ENCODE data around the gene SAMD3.
"Not testable (repeated sequence)": the region's sequence is repeated elsewhere in the genome, so short reads cannot be mapped to it uniquely, and the experiment has no call there.

The SAMD3 gene

GRCh38 chr6:130222775-130223174, at the start of gene SAMD3:
TSS of gene SAMD3 (minus strand) at chr6:130222951. CDS start at chr6:130215273, 7,678 bp downstream.
- no peak for FAIRE-seq

GRCh38 chr6:130269969-130270635, 47.4 kb upstream of the SAMD3 start:
- DNase-seq (ENCODE audit: insufficient read length, low spot score) (no peak), FAIRE-seq (no peak)
- no peak for TF ChIP-seq CTCF (IDR thresholded peaks at IDR 0.05; ENCODE audit: insufficient read depth, missing control alignments)

More at GRCh38 chr6:130222775-130223174, at the start of gene SAMD3:
- DNase-seq (ENCODE audit: insufficient read length, low spot score) = no peak
- TF ChIP-seq CTCF (IDR thresholded peaks at IDR 0.05; ENCODE audit: insufficient read depth, missing control alignments) = no peak

DNA sequence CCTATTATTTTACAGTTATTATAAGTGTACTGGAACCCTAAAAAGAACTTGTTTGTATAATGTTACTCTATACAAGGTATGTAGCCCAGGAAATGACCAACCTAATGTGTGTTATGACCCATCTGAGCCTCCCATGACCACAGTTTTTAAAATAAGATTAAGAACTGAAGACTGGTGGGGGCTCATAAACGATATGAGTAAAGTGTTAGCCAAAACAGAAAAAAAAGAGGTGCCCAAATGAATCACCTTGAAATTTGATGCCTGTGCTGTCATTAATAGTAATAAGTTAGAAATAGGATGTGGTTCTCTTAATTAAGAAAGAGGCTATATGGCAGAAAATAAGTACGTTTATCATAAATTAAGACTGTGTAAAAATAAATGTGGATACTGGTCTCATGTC, 42.8 kb upstream of the SAMD3 start:
- not testable (repeated sequence) for FAIRE-seq; DNase-seq (ENCODE audit: insufficient read length, low spot score)

DNA sequence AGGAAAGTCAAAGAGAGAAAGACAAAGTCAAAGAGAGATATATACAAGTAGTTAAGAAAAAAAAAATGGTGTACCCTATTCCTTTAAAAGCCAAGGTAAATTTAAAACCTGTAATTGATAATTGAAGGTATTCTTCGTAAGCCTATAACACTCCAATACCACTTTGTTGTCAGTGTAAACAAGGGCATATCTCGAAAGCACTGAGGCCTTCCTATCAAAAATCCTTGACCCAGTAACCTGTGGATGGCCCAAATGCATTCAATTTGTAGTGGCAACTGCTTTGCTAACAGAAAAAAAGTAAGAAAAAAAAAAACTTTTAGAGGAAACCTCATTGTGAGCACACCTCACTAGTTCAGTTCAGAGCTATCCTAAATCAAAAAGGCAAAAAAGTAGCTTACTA, 39.3 kb upstream of the SAMD3 start:
- no peak for TF ChIP-seq CTCF (IDR thresholded peaks at IDR 0.05; ENCODE audit: insufficient read depth, missing control alignments)
- DNase-seq (ENCODE audit: insufficient read length, low spot score) (no peak), FAIRE-seq (no peak)

DNA sequence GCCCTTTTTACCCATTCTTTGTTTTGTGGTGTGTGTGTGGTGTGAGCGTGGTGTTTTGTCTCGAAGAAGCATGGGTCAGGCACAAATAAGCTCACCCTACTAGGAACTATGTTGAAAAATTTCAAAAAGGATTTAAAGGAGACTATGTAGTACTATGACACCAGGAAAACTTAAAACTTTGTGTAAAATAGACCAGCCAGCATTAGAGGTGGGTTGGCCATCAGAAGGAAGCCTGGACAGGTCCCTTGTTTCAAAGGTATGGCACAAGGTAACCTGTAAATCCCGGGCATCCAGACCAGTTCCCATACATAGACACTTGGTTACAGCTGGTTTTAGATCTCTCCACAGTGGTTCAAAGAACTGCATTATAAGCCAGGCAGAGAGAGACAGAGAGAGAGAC, 38.8 kb upstream of the SAMD3 start:
- DNase-seq (ENCODE audit: insufficient read length, low spot score); FAIRE-seq: not testable (repeated sequence)

DNA sequence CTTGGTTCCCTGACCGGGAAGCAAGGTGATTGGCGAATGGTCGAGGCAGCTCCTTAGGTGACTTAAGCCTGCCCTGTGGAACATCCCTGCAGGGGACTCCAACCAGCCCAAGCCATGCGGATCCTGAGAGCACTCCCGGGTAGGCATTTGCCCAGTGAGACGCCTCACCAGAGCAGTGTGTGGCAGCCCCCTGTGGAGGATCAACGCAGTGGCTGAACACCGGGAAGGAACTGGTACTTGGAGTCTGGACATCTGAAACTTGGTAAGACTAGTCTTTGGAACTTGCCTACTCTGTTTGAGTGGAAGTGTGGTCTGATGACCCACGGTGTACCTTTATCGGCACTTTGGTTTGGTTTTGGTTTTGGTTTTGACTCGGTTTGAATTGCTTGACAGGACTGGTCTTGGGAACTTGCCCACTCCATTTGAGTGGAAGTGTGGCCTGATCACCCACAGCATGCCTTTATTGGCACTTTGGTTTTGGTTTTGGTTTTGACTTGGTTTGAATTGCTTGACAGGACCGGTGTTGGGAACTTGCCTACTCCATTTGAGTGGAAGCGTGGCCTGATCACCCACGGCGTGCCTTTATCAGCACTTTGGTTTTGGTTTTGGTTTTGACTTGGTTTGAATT, 38.0 kb upstream of the SAMD3 start:
- FAIRE-seq; DNase-seq (ENCODE audit: insufficient read length, low spot score): not testable (repeated sequence)

DNA sequence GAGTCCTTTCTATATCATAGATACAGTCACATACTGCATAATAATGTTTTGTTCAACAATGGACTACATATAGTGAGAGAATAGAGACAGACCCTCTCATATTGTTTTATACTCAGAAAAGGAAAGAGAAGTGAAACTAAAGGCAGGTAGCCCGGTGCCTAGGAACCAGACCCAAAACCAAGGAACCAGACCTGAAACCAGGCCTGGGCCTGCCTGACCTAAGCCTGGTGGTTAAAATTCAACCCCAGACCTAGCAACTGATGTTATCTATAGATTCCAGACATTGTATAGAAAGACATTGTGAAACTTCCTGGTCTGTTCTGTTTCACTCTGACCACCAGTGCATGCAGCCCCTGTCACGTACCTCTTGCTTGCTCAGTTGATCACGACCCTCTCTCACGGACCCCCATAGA, 37.3 kb upstream of the SAMD3 start:
- DNase-seq (ENCODE audit: insufficient read length, low spot score); FAIRE-seq: not testable (repeated sequence)

- FAIRE-seq (no peak), DNase-seq (ENCODE audit: insufficient read length, low spot score) (no peak)
- no peak for TF ChIP-seq CTCF (IDR thresholded peaks at IDR 0.05; ENCODE audit: insufficient read depth, missing control alignments)
These were observed 36.8 kb upstream of the SAMD3 start for GRCh38 chr6:130259557-130259956.

DNA sequence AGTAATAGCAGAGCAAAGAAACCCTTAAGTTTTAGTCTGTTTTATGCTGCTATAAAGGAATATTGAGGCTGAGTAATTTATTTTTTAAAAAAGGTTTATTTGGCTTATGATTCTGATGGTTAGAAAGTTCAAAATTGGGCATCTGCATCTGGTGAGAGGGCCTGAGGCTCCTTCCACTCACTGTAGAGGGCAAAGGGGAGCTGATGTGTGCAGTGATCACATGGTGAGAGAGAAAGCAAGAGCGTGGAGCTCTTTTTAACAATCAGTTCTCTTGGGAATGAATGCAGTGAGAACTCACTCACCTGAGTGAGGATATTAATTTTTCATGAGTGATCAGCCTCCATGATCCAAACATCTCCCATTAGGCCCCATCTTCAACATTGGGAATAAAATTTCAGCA, 36.4 kb upstream of the SAMD3 start:
- FAIRE-seq (no peak), DNase-seq (ENCODE audit: insufficient read length, low spot score) (no peak)
- no peak for TF ChIP-seq CTCF (IDR thresholded peaks at IDR 0.05; ENCODE audit: insufficient read depth, missing control alignments)

All from D721Med (cell line).